Left kidney (tissue), 2 donors: ENCODE measurements around the gene CASP9. TPM values are rescaled to one million over a fixed set of nuclear protein-coding genes. Genes with fewer than 3 reads are reported as not detected.
A peak's percentile ranks its signal among the peaks of the same experiment; 100 is the strongest.
"Not testable (repeated sequence)": the region's sequence is repeated elsewhere in the genome, so short reads cannot be mapped to it uniquely, and the experiment has no call there.

Experiments used
- DNase-seq: peaks from one replicate; pipeline ENCODE4 v3.0.0-alpha.2; 2013
- polyA plus RNA-seq: library from polyadenylated mRNA; unstranded; fragments of 120-200 nt; gene quantifications from one replicate; pipeline ENCODE4 v1.2.1, GENCODE V29; 2013; ENCODE audit not compliant: insufficient read length

Gene CASP9
- polyA plus RNA-seq, 1 donor, result 31.0 TPM

- DNase-seq, result peak; percentile 100
These were observed 2.7 kb upstream of the CASP9 start, which contains the start of gene DNAJC16 for GRCh38 chr1:15526490-15527339. DNAJC16 (plus strand) TSS chr1:15526848; CDS start chr1:15529106, 2,258 bp downstream.

- DNase-seq, result no peak
These were observed 2.0 kb upstream of the CASP9 start for GRCh38 chr1:15526021-15526489.

GRCh38 chr1:15525050-15526020 lies 1.3 kb upstream of the CASP9 start:
- no peak for DNase-seq

GRCh38 chr1:15524283-15525049 lies 451 bp upstream of the CASP9 start:
- DNase-seq, result peak; percentile 98

- DNase-seq, result no peak
These were observed 653 bp downstream of the CASP9 start for GRCh38 chr1:15523104-15524020.

GRCh38 chr1:15522551-15522950 lies 1.5 kb downstream of the CASP9 start:
- DNase-seq, result no peak

GRCh38 chr1:15521206-15521906 lies 2.7 kb downstream of the CASP9 start:
- DNase-seq, result peak; percentile 39

GRCh38 chr1:15519625-15520024 lies 4.4 kb downstream of the CASP9 start:
- no peak for DNase-seq

GRCh38 chr1:15515022-15515663 lies 8.9 kb downstream of the CASP9 start:
- no peak for DNase-seq

GRCh38 chr1:15514557-15514956 lies 9.5 kb downstream of the CASP9 start:
- not testable (repeated sequence) for DNase-seq

GRCh38 chr1:15513919-15514318 lies 10.1 kb downstream of the CASP9 start:
- no peak for DNase-seq

- DNase-seq, result no peak
These were observed 10.8 kb downstream of the CASP9 start for GRCh38 chr1:15513192-15513591.

- no peak for DNase-seq
These were observed 13.2 kb downstream of the CASP9 start for GRCh38 chr1:15510611-15511405.

- no peak for DNase-seq
These were observed 14.4 kb downstream of the CASP9 start for GRCh38 chr1:15509586-15509985.

GRCh38 chr1:15508700-15509487 lies 15.1 kb downstream of the CASP9 start:
- no peak for DNase-seq

- DNase-seq, result no peak
These were observed 16.7 kb downstream of the CASP9 start for GRCh38 chr1:15507278-15507677.

- DNase-seq, result no peak
These were observed 17.2 kb downstream of the CASP9 start for GRCh38 chr1:15506831-15507230.

- DNase-seq, result no peak
These were observed 19.6 kb downstream of the CASP9 start for GRCh38 chr1:15504436-15504835.
